ENCODE measurements around the gene SMTNL2. TPM values are rescaled to one million over a fixed set of nuclear protein-coding genes. Genes with fewer than 3 reads are reported as not detected.

The SMTNL2 gene
- total RNA-seq, 2 donors from 2014 or later, result 0.51 to 0.79 TPM

DNA sequence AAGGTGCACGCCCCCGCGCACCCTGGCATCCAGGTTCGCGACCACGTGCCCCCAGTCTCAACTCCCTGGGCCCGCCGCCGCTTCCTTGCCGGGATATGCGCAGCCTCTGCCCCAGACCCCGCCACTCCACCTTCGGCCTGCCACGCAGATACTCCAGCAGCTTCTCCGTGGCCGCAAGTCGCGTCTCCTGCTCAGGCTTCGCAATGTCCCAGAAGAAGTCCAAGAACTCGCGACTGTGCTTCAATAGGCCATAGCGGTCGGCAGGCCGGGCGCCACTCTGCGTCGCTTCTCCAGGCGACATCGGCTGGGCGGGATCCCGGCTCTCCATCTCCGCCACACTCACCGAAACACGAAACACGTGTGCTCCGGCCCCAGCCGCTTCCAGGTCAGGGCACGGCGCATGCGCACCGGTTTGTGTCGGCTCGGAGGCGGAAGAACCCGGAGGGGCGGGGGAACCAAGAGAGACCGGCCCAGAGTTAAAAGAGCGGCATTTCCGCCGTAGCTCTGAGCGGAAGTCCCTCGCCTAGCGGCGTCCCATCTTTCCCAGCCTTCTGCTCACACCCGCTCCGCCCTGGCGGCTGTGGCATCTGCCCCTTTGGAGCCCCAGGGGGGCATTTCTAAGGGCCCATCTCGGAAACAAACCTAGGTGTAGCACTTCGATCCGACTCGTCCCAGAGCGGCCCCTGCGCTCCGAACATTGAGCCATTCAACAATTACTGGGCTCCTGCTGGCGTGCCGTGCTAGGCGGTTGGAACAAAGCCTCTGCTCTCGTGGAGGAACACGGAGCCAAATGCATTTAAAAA is 29.1 kb upstream of the SMTNL2 start, which contains the start of gene MYBBP1A:
MYBBP1A (minus strand) TSS at position 388 of the 803 bp plus-strand sequence; CDS start at position 328, 60 bp downstream.
- peak; percentile 99 for DNase-seq
- H3K4me1 ChIP-seq (ENCODE audit: control insufficient read depth, insufficient read depth, low read length), result no peaks in the 10 kb centered on the region
- TF ChIP-seq, protein P1, sequence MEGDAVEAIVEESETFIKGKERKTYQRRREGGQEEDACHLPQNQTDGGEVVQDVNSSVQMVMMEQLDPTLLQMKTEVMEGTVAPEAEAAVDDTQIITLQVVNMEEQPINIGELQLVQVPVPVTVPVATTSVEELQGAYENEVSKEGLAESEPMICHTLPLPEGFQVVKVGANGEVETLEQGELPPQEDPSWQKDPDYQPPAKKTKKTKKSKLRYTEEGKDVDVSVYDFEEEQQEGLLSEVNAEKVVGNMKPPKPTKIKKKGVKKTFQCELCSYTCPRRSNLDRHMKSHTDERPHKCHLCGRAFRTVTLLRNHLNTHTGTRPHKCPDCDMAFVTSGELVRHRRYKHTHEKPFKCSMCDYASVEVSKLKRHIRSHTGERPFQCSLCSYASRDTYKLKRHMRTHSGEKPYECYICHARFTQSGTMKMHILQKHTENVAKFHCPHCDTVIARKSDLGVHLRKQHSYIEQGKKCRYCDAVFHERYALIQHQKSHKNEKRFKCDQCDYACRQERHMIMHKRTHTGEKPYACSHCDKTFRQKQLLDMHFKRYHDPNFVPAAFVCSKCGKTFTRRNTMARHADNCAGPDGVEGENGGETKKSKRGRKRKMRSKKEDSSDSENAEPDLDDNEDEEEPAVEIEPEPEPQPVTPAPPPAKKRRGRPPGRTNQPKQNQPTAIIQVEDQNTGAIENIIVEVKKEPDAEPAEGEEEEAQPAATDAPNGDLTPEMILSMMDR (conservative IDR thresholded peaks at IDR 0.05), result peak; percentile 64
- no peaks in the 10 kb centered on the region for H3K9me3 Mint-ChIP-seq
- H3K9me3 ChIP-seq (ENCODE audit: control insufficient read depth, low read length), result no peaks in the 10 kb centered on the region
- peaks cover 18% of the 10 kb centered on the region for H3K4me1 Mint-ChIP-seq
- peak within 1 kb of the TSS; percentile 91 for H3K27ac ChIP-seq (ENCODE audit: low read depth, low read length)
- H3K36me3 ChIP-seq (ENCODE audit: control insufficient read depth, insufficient read depth, low read length), result peaks cover 35% of the 10 kb centered on the region
- 2 to 3% methylated on average over 41 to 69 of the region's 69 CpGs for WGBS, 2 experiments (ENCODE audit: insufficient coverage in 1 of 2, insufficient read length in 1 of 2)
- H3K9ac ChIP-seq (ENCODE audit: extremely low read depth, low read length, poor library complexity, severe bottlenecking), result peak within 1 kb of the TSS; percentile 64
- peak within 1 kb of the TSS; percentile 95 for H3K27ac Mint-ChIP-seq
- peak within 1 kb of the TSS; percentile 93 for H3K4me3 ChIP-seq (ENCODE audit: low read length)
- H3K27me3 ChIP-seq (ENCODE audit: control insufficient read depth, insufficient read depth, low read length, poor library complexity, severe bottlenecking), result no peaks in the 10 kb centered on the region
- peaks cover 29% of the 10 kb centered on the region for H3K36me3 Mint-ChIP-seq (ENCODE audit: low read depth)
- no peaks in the 10 kb centered on the region for H3K27me3 Mint-ChIP-seq (ENCODE audit: insufficient read depth)
- peak within 1 kb of the TSS; percentile 85 for H3K4me3 Mint-ChIP-seq

DNA sequence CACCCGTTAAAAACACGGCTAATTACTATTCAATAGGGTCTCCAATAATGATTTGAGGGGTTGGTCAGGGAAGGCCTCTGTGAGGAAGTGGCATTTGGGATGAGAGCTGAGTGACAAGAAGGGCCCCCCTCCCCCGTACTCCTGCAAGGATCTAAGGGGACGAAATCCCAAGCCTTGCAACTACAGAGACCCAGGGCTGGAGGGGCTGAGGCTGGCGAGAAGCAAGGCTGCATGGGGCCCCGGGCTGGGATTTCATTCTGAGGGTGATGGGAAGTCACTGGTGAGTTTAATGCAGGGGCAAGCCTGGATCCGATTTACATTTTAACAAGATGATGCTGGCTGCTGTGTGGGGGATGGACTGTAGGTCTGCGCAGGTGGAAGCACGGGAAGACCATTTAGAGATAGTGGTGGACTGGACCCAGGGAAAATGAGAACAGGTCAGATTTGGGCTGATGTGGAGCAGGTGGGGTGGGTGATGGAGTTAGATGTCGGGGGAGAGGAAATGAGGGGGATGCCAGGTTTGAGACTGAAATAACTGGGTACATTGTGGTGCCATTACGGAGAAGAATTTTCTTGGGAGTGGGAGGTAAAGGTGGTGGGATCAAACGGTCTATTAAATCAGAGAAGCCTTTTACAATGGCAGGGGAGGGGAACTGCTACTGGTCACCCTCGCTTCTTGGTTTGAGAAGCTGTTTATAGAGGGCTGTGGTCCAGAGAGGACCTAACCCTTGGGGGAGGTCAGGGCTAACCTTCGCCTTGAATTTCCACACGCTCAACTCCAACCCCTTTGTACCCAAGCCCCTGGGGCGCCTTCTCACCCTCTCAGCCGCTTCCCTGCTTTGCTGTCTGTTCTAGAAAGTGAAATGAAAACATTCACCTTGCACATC is 28.2 kb upstream of the SMTNL2 start:
- peak overlapping the region; percentile 91 for H3K27ac ChIP-seq (ENCODE audit: low read depth, low read length)
- Mint-ChIP-seq H3K4me1 (peaks cover 18% of the 10 kb centered on the region), H3K36me3 (ENCODE audit: low read depth) (peaks cover 20% of the 10 kb centered on the region), H3K4me3 (peak overlapping the region; percentile 85), H3K9me3 (no peaks in the 10 kb centered on the region), H3K27me3 (ENCODE audit: insufficient read depth) (no peaks in the 10 kb centered on the region), H3K27ac (peak overlapping the region; percentile 95)
- no peak for DNase-seq
- H3K4me3 ChIP-seq (ENCODE audit: low read length), result peak overlapping the region; percentile 93
- TF ChIP-seq, protein P1 (conservative IDR thresholded peaks at IDR 0.05), result no peak
- 68 to 83% methylated on average over 9 to 17 of the region's 17 CpGs for WGBS, 2 experiments (ENCODE audit: insufficient coverage in 1 of 2, insufficient read length in 1 of 2)
- H3K36me3 ChIP-seq (ENCODE audit: control insufficient read depth, insufficient read depth, low read length), result peaks cover 26% of the 10 kb centered on the region
- H3K9me3 ChIP-seq (ENCODE audit: control insufficient read depth, low read length), result no peaks in the 10 kb centered on the region
- H3K9ac ChIP-seq (ENCODE audit: extremely low read depth, low read length, poor library complexity, severe bottlenecking), result peak overlapping the region; percentile 64
- no peaks in the 10 kb centered on the region for H3K4me1 ChIP-seq (ENCODE audit: control insufficient read depth, insufficient read depth, low read length)
- no peaks in the 10 kb centered on the region for H3K27me3 ChIP-seq (ENCODE audit: control insufficient read depth, insufficient read depth, low read length, poor library complexity, severe bottlenecking)

DNA sequence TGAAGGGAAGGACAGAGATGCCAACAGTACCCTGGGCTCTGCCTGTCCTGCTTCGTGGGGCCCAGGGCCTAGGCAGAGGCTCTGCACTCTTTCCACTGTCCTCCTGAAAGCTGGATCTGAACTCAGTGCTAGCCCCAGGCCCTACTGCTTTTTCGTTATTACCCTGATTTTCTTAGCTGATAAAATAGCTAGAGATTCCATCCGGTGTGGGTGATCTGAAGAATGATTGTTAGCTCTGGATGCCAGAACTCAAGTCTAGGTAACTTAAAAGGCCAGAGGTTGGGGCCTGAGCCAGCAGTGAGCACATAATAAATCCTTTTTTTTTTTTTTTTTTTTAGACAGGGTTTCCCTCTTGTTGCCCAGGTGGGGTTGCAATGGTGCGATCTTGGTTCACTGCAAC is 27.3 kb upstream of the SMTNL2 start:
- H3K27me3 ChIP-seq (ENCODE audit: control insufficient read depth, insufficient read depth, low read length, poor library complexity, severe bottlenecking), result no peaks in the 10 kb centered on the region
- H3K4me3 ChIP-seq (ENCODE audit: low read length), result no peak overlapping the region
- Mint-ChIP-seq H3K27ac (no peak overlapping the region), H3K27me3 (ENCODE audit: insufficient read depth) (no peaks in the 10 kb centered on the region), H3K9me3 (no peaks in the 10 kb centered on the region), H3K36me3 (ENCODE audit: low read depth) (peaks cover 13% of the 10 kb centered on the region), H3K4me1 (peaks cover 18% of the 10 kb centered on the region), H3K4me3 (no peak overlapping the region)
- 71 to 80% methylated on average over 3 to 4 of the region's 4 CpGs for WGBS, 2 experiments (ENCODE audit: insufficient coverage in 1 of 2, insufficient read length in 1 of 2)
- H3K9me3 ChIP-seq (ENCODE audit: control insufficient read depth, low read length), result no peaks in the 10 kb centered on the region
- no peak overlapping the region for H3K27ac ChIP-seq (ENCODE audit: low read depth, low read length)
- H3K36me3 ChIP-seq (ENCODE audit: control insufficient read depth, insufficient read depth, low read length), result peaks cover 19% of the 10 kb centered on the region
- no peak overlapping the region for H3K9ac ChIP-seq (ENCODE audit: extremely low read depth, low read length, poor library complexity, severe bottlenecking)
- H3K4me1 ChIP-seq (ENCODE audit: control insufficient read depth, insufficient read depth, low read length), result no peaks in the 10 kb centered on the region
- DNase-seq, result no peak
- TF ChIP-seq, protein P1 (conservative IDR thresholded peaks at IDR 0.05), result no peak
